ENCODE results near the gene JUP. TPM values are rescaled to one million over a fixed set of nuclear protein-coding genes. Genes with fewer than 3 reads are reported as not detected.

Gene JUP
- polyA plus RNA-seq, 1 donor from 2014 or later, result 46.1 TPM

- H2AFZ ChIP-seq (ENCODE audit: low read depth, low read length), result no peak overlapping the region
- H3K27me3 ChIP-seq (ENCODE audit: insufficient read depth, low read depth, low read length), result peaks cover 31% of the 10 kb centered on the region
- H3K9ac ChIP-seq (ENCODE audit: low read length), result no peak overlapping the region
- H3K4me3 ChIP-seq (ENCODE audit: low read length), result no peak overlapping the region
- H3K27ac ChIP-seq (ENCODE audit: low read length), result no peak overlapping the region
- H3K36me3 ChIP-seq (ENCODE audit: insufficient read depth, low read length), result no peaks in the 10 kb centered on the region
- H4K20me1 ChIP-seq (ENCODE audit: insufficient read depth), result no peaks in the 10 kb centered on the region
- no peaks in the 10 kb centered on the region for H3F3A ChIP-seq (ENCODE audit: insufficient read depth, low read length, poor library complexity, severe bottlenecking)
- no peak overlapping the region for H3K4me2 ChIP-seq (ENCODE audit: low read length)
- H3K9me2 ChIP-seq (ENCODE audit: insufficient read depth, low read length), result no peaks in the 10 kb centered on the region
- H3K79me2 ChIP-seq (replicated peaks; ENCODE audit: insufficient read depth, low read length), result no peaks in the 10 kb centered on the region
- no peaks in the 10 kb centered on the region for H3K9me3 ChIP-seq (ENCODE audit: low read length)
- no peak for TF ChIP-seq SMC3 (conservative IDR thresholded peaks at IDR 0.05; ENCODE audit: poor library complexity)
- TF ChIP-seq, protein P1, sequence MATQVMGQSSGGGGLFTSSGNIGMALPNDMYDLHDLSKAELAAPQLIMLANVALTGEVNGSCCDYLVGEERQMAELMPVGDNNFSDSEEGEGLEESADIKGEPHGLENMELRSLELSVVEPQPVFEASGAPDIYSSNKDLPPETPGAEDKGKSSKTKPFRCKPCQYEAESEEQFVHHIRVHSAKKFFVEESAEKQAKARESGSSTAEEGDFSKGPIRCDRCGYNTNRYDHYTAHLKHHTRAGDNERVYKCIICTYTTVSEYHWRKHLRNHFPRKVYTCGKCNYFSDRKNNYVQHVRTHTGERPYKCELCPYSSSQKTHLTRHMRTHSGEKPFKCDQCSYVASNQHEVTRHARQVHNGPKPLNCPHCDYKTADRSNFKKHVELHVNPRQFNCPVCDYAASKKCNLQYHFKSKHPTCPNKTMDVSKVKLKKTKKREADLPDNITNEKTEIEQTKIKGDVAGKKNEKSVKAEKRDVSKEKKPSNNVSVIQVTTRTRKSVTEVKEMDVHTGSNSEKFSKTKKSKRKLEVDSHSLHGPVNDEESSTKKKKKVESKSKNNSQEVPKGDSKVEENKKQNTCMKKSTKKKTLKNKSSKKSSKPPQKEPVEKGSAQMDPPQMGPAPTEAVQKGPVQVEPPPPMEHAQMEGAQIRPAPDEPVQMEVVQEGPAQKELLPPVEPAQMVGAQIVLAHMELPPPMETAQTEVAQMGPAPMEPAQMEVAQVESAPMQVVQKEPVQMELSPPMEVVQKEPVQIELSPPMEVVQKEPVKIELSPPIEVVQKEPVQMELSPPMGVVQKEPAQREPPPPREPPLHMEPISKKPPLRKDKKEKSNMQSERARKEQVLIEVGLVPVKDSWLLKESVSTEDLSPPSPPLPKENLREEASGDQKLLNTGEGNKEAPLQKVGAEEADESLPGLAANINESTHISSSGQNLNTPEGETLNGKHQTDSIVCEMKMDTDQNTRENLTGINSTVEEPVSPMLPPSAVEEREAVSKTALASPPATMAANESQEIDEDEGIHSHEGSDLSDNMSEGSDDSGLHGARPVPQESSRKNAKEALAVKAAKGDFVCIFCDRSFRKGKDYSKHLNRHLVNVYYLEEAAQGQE (IDR thresholded peaks at IDR 0.05; ENCODE audit: borderline replicate concordance), result no peak
- TF ChIP-seq RAD21 (conservative IDR thresholded peaks at IDR 0.05), result no peak
- no peak for TF ChIP-seq EP300 (conservative IDR thresholded peaks at IDR 0.05; ENCODE audit: poor library complexity, severe bottlenecking)
- TF ChIP-seq MXI1 (conservative IDR thresholded peaks at IDR 0.05; ENCODE audit: poor library complexity, severe bottlenecking), result no peak
- no peak for TF ChIP-seq CTCF (IDR thresholded peaks at IDR 0.05; ENCODE audit: poor library complexity, severe bottlenecking)
- no peak for TF ChIP-seq POLR2AphosphoS5 (IDR thresholded peaks at IDR 0.05)
- TF ChIP-seq EZH2 (IDR thresholded peaks at IDR 0.05; ENCODE audit: borderline replicate concordance, insufficient read depth, low read length, poor library complexity, severe bottlenecking), result no peak
- no peak for TF ChIP-seq TAF1 (IDR thresholded peaks at IDR 0.05; ENCODE audit: low read depth)
Observed at GRCh38 chr17:41739661-41740352, 46.7 kb downstream of the JUP start.

GRCh38 chr17:41738801-41739112 is 47.8 kb downstream of the JUP start:
- no peak overlapping the region for H2AFZ ChIP-seq (ENCODE audit: low read depth, low read length)
- no peak overlapping the region for H3K4me2 ChIP-seq (ENCODE audit: low read length)

More at GRCh38 chr17:41738801-41739112, 47.8 kb downstream of the JUP start:
- Histone ChIP-seq H3K36me3 (ENCODE audit: insufficient read depth, low read length) (no peaks in the 10 kb centered on the region), H4K20me1 (ENCODE audit: insufficient read depth) (no peaks in the 10 kb centered on the region), H3K4me3 (ENCODE audit: low read length) (no peak overlapping the region), H3K79me2 (replicated peaks; ENCODE audit: insufficient read depth, low read length) (no peaks in the 10 kb centered on the region), H3K9ac (ENCODE audit: low read length) (peak overlapping the region; percentile 21), H3K9me2 (ENCODE audit: insufficient read depth, low read length) (no peaks in the 10 kb centered on the region), H3K27ac (ENCODE audit: low read length) (no peak overlapping the region), H3K9me3 (ENCODE audit: low read length) (no peaks in the 10 kb centered on the region), H3F3A (ENCODE audit: insufficient read depth, low read length, poor library complexity, severe bottlenecking) (no peaks in the 10 kb centered on the region), H3K27me3 (ENCODE audit: insufficient read depth, low read depth, low read length) (peaks cover 41% of the 10 kb centered on the region)
- no peak for TF ChIP-seq EZH2 (IDR thresholded peaks at IDR 0.05; ENCODE audit: borderline replicate concordance, insufficient read depth, low read length, poor library complexity, severe bottlenecking)
- TF ChIP-seq, protein P1 (IDR thresholded peaks at IDR 0.05; ENCODE audit: borderline replicate concordance), result no peak
- no peak for TF ChIP-seq CTCF (IDR thresholded peaks at IDR 0.05; ENCODE audit: poor library complexity, severe bottlenecking)
- TF ChIP-seq TAF1 (IDR thresholded peaks at IDR 0.05; ENCODE audit: low read depth), result no peak
- TF ChIP-seq MXI1 (conservative IDR thresholded peaks at IDR 0.05; ENCODE audit: poor library complexity, severe bottlenecking), result no peak
- TF ChIP-seq EP300 (conservative IDR thresholded peaks at IDR 0.05; ENCODE audit: poor library complexity, severe bottlenecking), result no peak
- TF ChIP-seq RAD21 (conservative IDR thresholded peaks at IDR 0.05), result no peak
- TF ChIP-seq SMC3 (conservative IDR thresholded peaks at IDR 0.05; ENCODE audit: poor library complexity), result no peak
- TF ChIP-seq POLR2AphosphoS5 (IDR thresholded peaks at IDR 0.05), result no peak

Data from neural cell (in vitro differentiated cells).